ENCODE data around the gene NUFIP2. TPM values are rescaled to one million over a fixed set of nuclear protein-coding genes. Genes with fewer than 3 reads are reported as not detected.

The NUFIP2 gene
- total and polyA plus RNA-seq, 2 experiments from 2014 or later = 8.9 to 47.8 TPM

DNA sequence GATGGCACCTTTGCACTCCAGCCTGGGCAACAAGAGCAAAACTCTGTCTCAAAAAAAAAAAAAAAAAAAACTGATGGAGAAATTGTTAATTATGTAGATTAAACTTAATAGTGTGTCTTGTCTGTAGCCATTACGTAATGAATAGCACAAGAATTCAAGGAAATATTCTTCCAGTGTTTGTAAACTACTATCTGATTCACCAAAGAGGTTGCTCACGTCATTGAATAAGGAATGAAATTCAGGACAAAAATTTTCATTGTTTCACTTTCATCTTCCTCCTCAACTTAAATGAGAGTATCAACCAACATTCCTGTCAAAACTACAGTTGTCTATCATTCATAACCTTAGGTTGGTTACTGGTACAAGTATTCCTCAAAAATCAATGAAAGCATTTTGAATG is 83.1 kb downstream of the NUFIP2 start:
- no peak overlapping the region for H3K27ac ChIP-seq
- no peaks in the 10 kb centered on the region for H3K27me3 ChIP-seq
- no peak overlapping the region for H2AFZ ChIP-seq
- no peak overlapping the region for H3K4me2 ChIP-seq
- no peak overlapping the region for H3K4me3 ChIP-seq
- WGBS (ENCODE audit: low lambda C conversion rate, missing lambda C conversion rate) = 97% methylated on average over 2 of the region's 2 CpGs
- H3K36me3 ChIP-seq (replicated peaks; ENCODE audit: insufficient read depth, low read depth) = no peaks in the 10 kb centered on the region
- no peaks in the 10 kb centered on the region for H3K4me1 ChIP-seq (ENCODE audit: insufficient read depth)
- no peaks in the 10 kb centered on the region for H4K20me1 ChIP-seq (ENCODE audit: insufficient read depth, poor library complexity, severe bottlenecking)
- no peaks in the 10 kb centered on the region for H3K9me2 ChIP-seq (replicated peaks; ENCODE audit: insufficient read depth)
- DNase-seq (ENCODE audit: low spot score) = no peak
- no peaks in the 10 kb centered on the region for H3K79me2 ChIP-seq
- TF ChIP-seq EZH2 (IDR thresholded peaks at IDR 0.05; ENCODE audit: borderline replicate concordance) = no peak
- H3K9me3 ChIP-seq (ENCODE audit: low read depth) = no peaks in the 10 kb centered on the region

DNA sequence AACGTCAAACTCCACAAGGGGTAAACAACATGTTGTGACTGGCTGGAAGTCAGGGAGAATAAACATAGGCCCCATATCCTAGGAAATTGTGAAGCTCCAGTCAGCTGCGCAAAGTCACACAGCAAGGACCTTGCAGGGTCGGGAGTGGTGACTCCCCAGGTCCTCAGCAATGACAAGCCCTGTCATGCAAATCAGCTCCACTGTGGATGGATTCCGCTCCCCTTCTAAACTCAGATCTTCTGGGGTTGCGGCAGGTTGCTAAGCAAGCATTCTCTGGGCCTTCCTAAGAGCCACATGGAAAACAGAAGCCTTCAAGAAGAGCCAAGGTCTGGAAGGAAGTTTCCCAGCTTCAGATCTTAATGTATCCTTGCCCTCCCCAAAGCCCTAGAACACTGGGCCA is 84.9 kb downstream of the NUFIP2 start:
- WGBS (ENCODE audit: low lambda C conversion rate, missing lambda C conversion rate) = 87% methylated on average over 5 of the region's 5 CpGs
- Histone ChIP-seq H3K9me2 (replicated peaks; ENCODE audit: insufficient read depth) (no peaks in the 10 kb centered on the region), H3K9me3 (ENCODE audit: low read depth) (no peaks in the 10 kb centered on the region), H3K4me3 (no peak overlapping the region), H3K79me2 (no peaks in the 10 kb centered on the region), H3K27me3 (no peaks in the 10 kb centered on the region), H3K36me3 (replicated peaks; ENCODE audit: insufficient read depth, low read depth) (no peaks in the 10 kb centered on the region), H3K4me1 (ENCODE audit: insufficient read depth) (no peaks in the 10 kb centered on the region), H3K27ac (no peak overlapping the region), H4K20me1 (ENCODE audit: insufficient read depth, poor library complexity, severe bottlenecking) (no peaks in the 10 kb centered on the region), H2AFZ (no peak overlapping the region), H3K4me2 (no peak overlapping the region)
- DNase-seq (ENCODE audit: low spot score) = no peak
- no peak for TF ChIP-seq EZH2phosphoT487 (IDR thresholded peaks at IDR 0.05; ENCODE audit: low read depth, severe bottlenecking, unreplicated experiment)
- TF ChIP-seq, protein P1, sequence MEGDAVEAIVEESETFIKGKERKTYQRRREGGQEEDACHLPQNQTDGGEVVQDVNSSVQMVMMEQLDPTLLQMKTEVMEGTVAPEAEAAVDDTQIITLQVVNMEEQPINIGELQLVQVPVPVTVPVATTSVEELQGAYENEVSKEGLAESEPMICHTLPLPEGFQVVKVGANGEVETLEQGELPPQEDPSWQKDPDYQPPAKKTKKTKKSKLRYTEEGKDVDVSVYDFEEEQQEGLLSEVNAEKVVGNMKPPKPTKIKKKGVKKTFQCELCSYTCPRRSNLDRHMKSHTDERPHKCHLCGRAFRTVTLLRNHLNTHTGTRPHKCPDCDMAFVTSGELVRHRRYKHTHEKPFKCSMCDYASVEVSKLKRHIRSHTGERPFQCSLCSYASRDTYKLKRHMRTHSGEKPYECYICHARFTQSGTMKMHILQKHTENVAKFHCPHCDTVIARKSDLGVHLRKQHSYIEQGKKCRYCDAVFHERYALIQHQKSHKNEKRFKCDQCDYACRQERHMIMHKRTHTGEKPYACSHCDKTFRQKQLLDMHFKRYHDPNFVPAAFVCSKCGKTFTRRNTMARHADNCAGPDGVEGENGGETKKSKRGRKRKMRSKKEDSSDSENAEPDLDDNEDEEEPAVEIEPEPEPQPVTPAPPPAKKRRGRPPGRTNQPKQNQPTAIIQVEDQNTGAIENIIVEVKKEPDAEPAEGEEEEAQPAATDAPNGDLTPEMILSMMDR (IDR thresholded peaks at IDR 0.05; ENCODE audit: poor library complexity) = no peak
- TF ChIP-seq EZH2 (IDR thresholded peaks at IDR 0.05; ENCODE audit: borderline replicate concordance) = no peak

DNA sequence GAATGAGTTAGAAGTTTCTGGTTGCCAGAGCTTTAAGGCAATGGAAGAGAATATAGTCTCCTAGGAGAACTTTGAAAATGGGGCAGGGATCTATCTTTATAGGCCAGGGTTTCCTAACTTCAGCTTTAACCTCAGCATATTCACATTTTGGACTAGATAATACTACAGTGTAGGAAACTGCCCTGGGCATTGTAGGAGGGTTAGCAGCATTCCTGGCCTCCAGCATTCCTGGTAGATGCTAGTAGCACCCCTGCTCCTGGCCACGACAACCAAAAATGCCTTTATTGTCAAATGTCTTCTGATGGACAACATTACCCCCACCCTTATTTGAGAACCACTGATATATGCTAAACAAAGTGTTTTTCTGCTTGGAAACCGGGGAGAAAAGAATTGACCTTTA is 86.0 kb downstream of the NUFIP2 start:
- Histone ChIP-seq H4K20me1 (ENCODE audit: insufficient read depth, poor library complexity, severe bottlenecking) (no peaks in the 10 kb centered on the region), H3K27ac (no peak overlapping the region), H2AFZ (no peak overlapping the region), H3K4me1 (ENCODE audit: insufficient read depth) (no peaks in the 10 kb centered on the region), H3K9me3 (ENCODE audit: low read depth) (no peaks in the 10 kb centered on the region), H3K27me3 (no peaks in the 10 kb centered on the region), H3K4me3 (no peak overlapping the region), H3K36me3 (replicated peaks; ENCODE audit: insufficient read depth, low read depth) (no peaks in the 10 kb centered on the region), H3K9me2 (replicated peaks; ENCODE audit: insufficient read depth) (no peaks in the 10 kb centered on the region), H3K4me2 (no peak overlapping the region), H3K79me2 (no peaks in the 10 kb centered on the region)
- TF ChIP-seq EZH2 (IDR thresholded peaks at IDR 0.05; ENCODE audit: borderline replicate concordance) (no peak), EZH2phosphoT487 (IDR thresholded peaks at IDR 0.05; ENCODE audit: low read depth, severe bottlenecking, unreplicated experiment) (no peak)
- TF ChIP-seq, protein P1 (IDR thresholded peaks at IDR 0.05; ENCODE audit: poor library complexity) = no peak
- no peak for DNase-seq (ENCODE audit: low spot score)
- 71% methylated on average over 2 of the region's 2 CpGs for WGBS (ENCODE audit: low lambda C conversion rate, missing lambda C conversion rate)

Other genes starting within 250 kb of the NUFIP2 start
- 22.0 and 35.6 TPM in 2 replicates for gene MYO18A, start 113.8 kb downstream of the NUFIP2 start, total RNA-seq
- 32.2 and 33.8 TPM in 2 replicates for gene MYO18A, start 113.8 kb downstream of the NUFIP2 start, polyA plus RNA-seq
- gene CRYBA1, start 47.3 kb downstream of the NUFIP2 start, total RNA-seq = not detected in 2 replicates
- gene CRYBA1, start 47.3 kb downstream of the NUFIP2 start, polyA plus RNA-seq = not detected in 2 replicates
- gene TAOK1, start 96.2 kb upstream of the NUFIP2 start, total RNA-seq = 46.1 and 51.7 TPM in 2 replicates
- gene TAOK1, start 96.2 kb upstream of the NUFIP2 start, polyA plus RNA-seq = 5.2 and 5.3 TPM in 2 replicates